Trophoblast cell (in vitro differentiated cells and primary cell): ENCODE measurements around the gene TMPRSS5.

Source experiments
- DNase-seq, 2 donors: peaks; one replicate each; pipeline ENCODE4 v3.0.0-alpha.2; 2016
- H2AFZ ChIP-seq: 2 replicates; pipeline ENCODE4 v1.6.1; 2013; ENCODE audit warnings: low read length, moderate library complexity, mild to moderate bottlenecking; ENCODE audit not compliant: insufficient read depth, poor library complexity
- H2AK5ac ChIP-seq: 2 replicates; pipeline ENCODE4 v1.6.1; 2013; ENCODE audit warnings: mild to moderate bottlenecking, low read length
- H2BK120ac ChIP-seq: 2 replicates; pipeline ENCODE4 v1.6.1; 2013; ENCODE audit warnings: low read length, mild to moderate bottlenecking, moderate library complexity; ENCODE audit not compliant: insufficient read depth, poor library complexity
- H2BK12ac ChIP-seq: 2 replicates; pipeline ENCODE4 v1.6.1; 2013; ENCODE audit warnings: mild to moderate bottlenecking, low read length, moderate library complexity
- H2BK5ac ChIP-seq: 2 replicates; pipeline ENCODE4 v1.6.1; 2013; ENCODE audit warnings: low read length, low read depth, moderate library complexity, mild to moderate bottlenecking; ENCODE audit not compliant: poor library complexity
- H3K14ac ChIP-seq: 2 replicates; pipeline ENCODE4 v1.6.1; 2013; ENCODE audit warnings: mild to moderate bottlenecking, low read length
- H3K18ac ChIP-seq: 2 replicates; pipeline ENCODE4 v1.6.1; 2013; ENCODE audit warnings: mild to moderate bottlenecking, low read length
- H3K23ac ChIP-seq: 2 replicates; pipeline ENCODE4 v1.6.1; 2013; ENCODE audit warnings: low read length
- H3K27ac ChIP-seq: 2 replicates; pipeline ENCODE4 v1.5.1; 2013; ENCODE audit warnings: low read depth, mild to moderate bottlenecking, inconsistent platforms, low read length, moderate library complexity
- H3K27me3 ChIP-seq: 2 replicates; pipeline ENCODE4 v1.6.1; 2013; ENCODE audit warnings: inconsistent platforms, mild to moderate bottlenecking, low read length, moderate library complexity; ENCODE audit not compliant: insufficient read depth
- H3K36me3 ChIP-seq, 2 experiments: 1 replicate in 1 of 2; 2 replicates in 1 of 2; pipeline ENCODE4 v1.6.1; 2013; ENCODE audit warnings: low read length in 2 of 2, mild to moderate bottlenecking in 2 of 2, moderate library complexity in 1 of 2; ENCODE audit not compliant: insufficient read depth in 2 of 2, control insufficient read depth in 1 of 2
- H3K4ac ChIP-seq: 2 replicates; pipeline ENCODE4 v1.6.1; 2013; ENCODE audit warnings: low read depth, mild to moderate bottlenecking, low read length, moderate library complexity
- H3K4me1 ChIP-seq, 2 experiments: 1 replicate in 1 of 2; 2 replicates in 1 of 2; pipeline ENCODE4 v1.6.1; 2013; ENCODE audit warnings: low read length in 2 of 2, mild to moderate bottlenecking in 2 of 2, moderate library complexity in 1 of 2; ENCODE audit not compliant: insufficient read depth in 2 of 2, control insufficient read depth in 1 of 2
- H3K4me2 ChIP-seq: 2 replicates; pipeline ENCODE4 v1.6.1; 2013; ENCODE audit warnings: inconsistent platforms, mild to moderate bottlenecking, low read length, moderate library complexity
- H3K4me3 ChIP-seq: 2 replicates; pipeline ENCODE4 v1.5.1; 2013; ENCODE audit warnings: mild to moderate bottlenecking, low read depth, low read length, inconsistent platforms
- H3K79me1 ChIP-seq: one replicate; pipeline ENCODE4 v1.6.1; 2013; ENCODE audit warnings: low read length
- H3K79me2 ChIP-seq: 2 replicates; pipeline ENCODE4 v1.6.1; 2013; ENCODE audit warnings: low read length, mild to moderate bottlenecking; ENCODE audit not compliant: control insufficient read depth, insufficient read depth, poor library complexity
- H3K9ac ChIP-seq: 2 replicates; pipeline ENCODE4 v1.6.1; 2013; ENCODE audit warnings: mild to moderate bottlenecking, low read length
- H3K9me3 ChIP-seq: 2 replicates; pipeline ENCODE4 v1.6.1; 2013; ENCODE audit warnings: low read depth, mild to moderate bottlenecking, control low read depth, inconsistent platforms, low read length; ENCODE audit not compliant: insufficient read depth
- H4K12ac ChIP-seq: 2 replicates; pipeline ENCODE4 v1.6.1; 2013; ENCODE audit warnings: low read depth, mild to moderate bottlenecking, low read length, moderate library complexity
- H4K8ac ChIP-seq: 2 replicates; pipeline ENCODE4 v1.6.1; 2013; ENCODE audit warnings: low read depth, mild to moderate bottlenecking, low read length, moderate library complexity
- H4K91ac ChIP-seq: one replicate; pipeline ENCODE4 v1.6.1; 2013; ENCODE audit warnings: low read depth, mild to moderate bottlenecking, low read length, moderate library complexity
- WGBS: extraction: QIAGEN DNeasy Blood & Tissue Kit; methylation state at CpG from one replicate; pipeline ENCODE4 v1.1.7; 2013; ENCODE audit warnings: missing lambda C conversion rate; ENCODE audit not compliant: insufficient read length, insufficient coverage; ENCODE audit errors: extremely low coverage; 5-methylcytosine and 5-hydroxymethylcytosine counted together

Gene TMPRSS5

GRCh38 chr11:113681282-113681681 is 24.8 kb downstream of the TMPRSS5 start:
- no CpG with 5 or more reads among the region's 6 CpGs for WGBS
- Histone ChIP-seq H3K9me3 (no peaks in the 10 kb centered on the region), H3K4ac (no peak overlapping the region), H2BK12ac (no peak overlapping the region), H3K18ac (no peak overlapping the region), H2AK5ac (no peak overlapping the region), H2AFZ (no peak overlapping the region), H3K79me2 (peaks cover 2% of the 10 kb centered on the region), H3K27me3 (no peaks in the 10 kb centered on the region), H3K14ac (no peak overlapping the region), H4K91ac (no peak overlapping the region), H3K23ac (no peak overlapping the region), H3K9ac (no peak overlapping the region), H3K4me3 (no peak overlapping the region), H2BK5ac (no peak overlapping the region), H2BK120ac (no peak overlapping the region), H3K4me2 (no peak overlapping the region), H3K36me3 (no peaks in the 10 kb centered on the region), H3K27ac (no peak overlapping the region), H4K8ac (no peak overlapping the region), H3K4me1 (peaks cover 3% of the 10 kb centered on the region in 2 experiments), H3K79me1 (no peaks in the 10 kb centered on the region), H4K12ac (no peak overlapping the region)
- no peak for DNase-seq

GRCh38 chr11:113677685-113678084 is 28.4 kb downstream of the TMPRSS5 start:
- no peak overlapping the region for H2AFZ ChIP-seq
- WGBS, result no CpG with 5 or more reads among the region's 5 CpGs
- no peaks in the 10 kb centered on the region for H3K9me3 ChIP-seq
- no peak overlapping the region for H3K23ac ChIP-seq
- peaks cover 3% of the 10 kb centered on the region in 2 experiments for H3K4me1 ChIP-seq
- H2BK120ac ChIP-seq, result no peak overlapping the region
- no peak overlapping the region for H3K9ac ChIP-seq
- no peak overlapping the region for H3K27ac ChIP-seq
- no peak overlapping the region for H3K4me2 ChIP-seq
- no peaks in the 10 kb centered on the region for H3K36me3 ChIP-seq
- DNase-seq, result no peak
- no peak overlapping the region for H3K4me3 ChIP-seq
- no peak overlapping the region for H3K18ac ChIP-seq
- no peak overlapping the region for H4K91ac ChIP-seq
- no peak overlapping the region for H4K8ac ChIP-seq
- H3K27me3 ChIP-seq, result no peaks in the 10 kb centered on the region
- no peak overlapping the region for H4K12ac ChIP-seq
- H3K79me2 ChIP-seq, result peaks cover 2% of the 10 kb centered on the region
- no peaks in the 10 kb centered on the region for H3K79me1 ChIP-seq
- no peak overlapping the region for H2AK5ac ChIP-seq
- H3K14ac ChIP-seq, result no peak overlapping the region
- no peak overlapping the region for H2BK12ac ChIP-seq
- no peak overlapping the region for H2BK5ac ChIP-seq
- H3K4ac ChIP-seq, result no peak overlapping the region

- no peaks in the 10 kb centered on the region for H3K9me3 ChIP-seq
- H4K12ac ChIP-seq, result no peak overlapping the region
- H3K18ac ChIP-seq, result no peak overlapping the region
- H2BK12ac ChIP-seq, result no peak overlapping the region
- no peak overlapping the region for H4K8ac ChIP-seq
- no peak overlapping the region for H2AFZ ChIP-seq
- no peaks in the 10 kb centered on the region for H3K27me3 ChIP-seq
- no peak overlapping the region for H3K27ac ChIP-seq
- no peaks in the 10 kb centered on the region for H3K4me1 ChIP-seq
- H3K23ac ChIP-seq, result no peak overlapping the region
- no peak overlapping the region for H3K4me2 ChIP-seq
- H3K79me2 ChIP-seq, result no peaks in the 10 kb centered on the region
- DNase-seq, result no peak
- H2BK5ac ChIP-seq, result no peak overlapping the region
- no peak overlapping the region for H3K9ac ChIP-seq
- no peaks in the 10 kb centered on the region for H3K79me1 ChIP-seq
- no peak overlapping the region for H3K4ac ChIP-seq
- H3K14ac ChIP-seq, result no peak overlapping the region
- no peaks in the 10 kb centered on the region for H3K36me3 ChIP-seq
- no peak overlapping the region for H4K91ac ChIP-seq
- H2AK5ac ChIP-seq, result no peak overlapping the region
- H2BK120ac ChIP-seq, result no peak overlapping the region
- no peak overlapping the region for H3K4me3 ChIP-seq
- WGBS, result no CpG with 5 or more reads among the region's 5 CpGs
Observed at GRCh38 chr11:113675565-113675964, 30.5 kb downstream of the TMPRSS5 start.

GRCh38 chr11:113675003-113675561 is 31.0 kb downstream of the TMPRSS5 start:
- Histone ChIP-seq H2BK12ac (no peak overlapping the region), H3K79me2 (no peaks in the 10 kb centered on the region), H3K14ac (no peak overlapping the region), H4K8ac (no peak overlapping the region), H3K79me1 (no peaks in the 10 kb centered on the region), H3K27ac (no peak overlapping the region), H3K4ac (no peak overlapping the region), H3K18ac (no peak overlapping the region), H4K91ac (no peak overlapping the region), H3K4me1 (no peaks in the 10 kb centered on the region), H3K4me3 (no peak overlapping the region), H3K9ac (no peak overlapping the region), H2AFZ (no peak overlapping the region), H3K23ac (no peak overlapping the region), H4K12ac (no peak overlapping the region), H3K4me2 (no peak overlapping the region), H2BK5ac (no peak overlapping the region), H3K36me3 (no peaks in the 10 kb centered on the region), H3K27me3 (no peaks in the 10 kb centered on the region), H2BK120ac (no peak overlapping the region), H2AK5ac (no peak overlapping the region), H3K9me3 (no peaks in the 10 kb centered on the region)
- WGBS, result no CpG with 5 or more reads among the region's 5 CpGs
- DNase-seq, result no peak
